ENCODE measurements around the gene VPS39. TPM values are rescaled to one million over a fixed set of nuclear protein-coding genes. Genes with fewer than 3 reads are reported as not detected.

VPS39 gene
- total and polyA plus RNA-seq, 2 experiments from 2014 or later: 28.8 to 43.9 TPM

- H3K4me3 ChIP-seq: no peak overlapping the region
- no peak overlapping the region for H3K27ac ChIP-seq
- TF ChIP-seq EZH2phosphoT487 (IDR thresholded peaks at IDR 0.05; ENCODE audit: low read depth, severe bottlenecking, unreplicated experiment) (no peak), EZH2 (IDR thresholded peaks at IDR 0.05; ENCODE audit: borderline replicate concordance) (no peak), CTCF (IDR thresholded peaks at IDR 0.05; ENCODE audit: poor library complexity) (no peak)
- H4K20me1 ChIP-seq (ENCODE audit: insufficient read depth, poor library complexity, severe bottlenecking): no peaks in the 10 kb centered on the region
- H3K36me3 ChIP-seq (replicated peaks; ENCODE audit: insufficient read depth, low read depth): no peaks in the 10 kb centered on the region
- H2AFZ ChIP-seq: no peak overlapping the region
- H3K9me2 ChIP-seq (replicated peaks; ENCODE audit: insufficient read depth): no peaks in the 10 kb centered on the region
- no peak for DNase-seq (ENCODE audit: low spot score)
- no peaks in the 10 kb centered on the region for H3K4me1 ChIP-seq (ENCODE audit: insufficient read depth)
- peaks cover 17% of the 10 kb centered on the region for H3K79me2 ChIP-seq
- no peaks in the 10 kb centered on the region for H3K27me3 ChIP-seq
- no peak overlapping the region for H3K4me2 ChIP-seq
- H3K9me3 ChIP-seq (ENCODE audit: low read depth): no peaks in the 10 kb centered on the region
These were observed 31.6 kb upstream of the VPS39 start for GRCh38 chr15:42239528-42240182.

GRCh38 chr15:42233107-42233506 is 25.0 kb upstream of the VPS39 start:
- DNase-seq (ENCODE audit: low spot score): no peak
- H3K36me3 ChIP-seq (replicated peaks; ENCODE audit: insufficient read depth, low read depth): peaks cover 5% of the 10 kb centered on the region
- no peak overlapping the region for H2AFZ ChIP-seq
- TF ChIP-seq EZH2 (IDR thresholded peaks at IDR 0.05; ENCODE audit: borderline replicate concordance): no peak
- no peak for TF ChIP-seq EZH2phosphoT487 (IDR thresholded peaks at IDR 0.05; ENCODE audit: low read depth, severe bottlenecking, unreplicated experiment)
- TF ChIP-seq CTCF (IDR thresholded peaks at IDR 0.05; ENCODE audit: poor library complexity): no peak
- H3K4me3 ChIP-seq: no peak overlapping the region
- H3K27ac ChIP-seq: no peak overlapping the region
- no peaks in the 10 kb centered on the region for H3K9me3 ChIP-seq (ENCODE audit: low read depth)
- H3K4me2 ChIP-seq: no peak overlapping the region
- H4K20me1 ChIP-seq (ENCODE audit: insufficient read depth, poor library complexity, severe bottlenecking): no peaks in the 10 kb centered on the region
- peaks cover 38% of the 10 kb centered on the region for H3K79me2 ChIP-seq
- 94% methylated on average over 2 of the region's 2 CpGs for WGBS (ENCODE audit: low lambda C conversion rate, missing lambda C conversion rate)
- no peaks in the 10 kb centered on the region for H3K9me2 ChIP-seq (replicated peaks; ENCODE audit: insufficient read depth)
- H3K4me1 ChIP-seq (ENCODE audit: insufficient read depth): no peaks in the 10 kb centered on the region
- H3K27me3 ChIP-seq: no peaks in the 10 kb centered on the region

- Histone ChIP-seq H3K4me3 (no peak overlapping the region), H3K9me2 (replicated peaks; ENCODE audit: insufficient read depth) (no peaks in the 10 kb centered on the region), H3K4me1 (ENCODE audit: insufficient read depth) (peaks cover 3% of the 10 kb centered on the region), H3K9me3 (ENCODE audit: low read depth) (no peaks in the 10 kb centered on the region), H3K27ac (no peak overlapping the region), H3K79me2 (peaks cover 38% of the 10 kb centered on the region), H4K20me1 (ENCODE audit: insufficient read depth, poor library complexity, severe bottlenecking) (no peaks in the 10 kb centered on the region), H2AFZ (no peak overlapping the region), H3K27me3 (no peaks in the 10 kb centered on the region), H3K4me2 (no peak overlapping the region), H3K36me3 (replicated peaks; ENCODE audit: insufficient read depth, low read depth) (peaks cover 7% of the 10 kb centered on the region)
- WGBS (ENCODE audit: low lambda C conversion rate, missing lambda C conversion rate): 75% methylated on average over 5 of the region's 5 CpGs
- TF ChIP-seq EZH2phosphoT487 (IDR thresholded peaks at IDR 0.05; ENCODE audit: low read depth, severe bottlenecking, unreplicated experiment) (no peak), EZH2 (IDR thresholded peaks at IDR 0.05; ENCODE audit: borderline replicate concordance) (no peak), CTCF (IDR thresholded peaks at IDR 0.05; ENCODE audit: poor library complexity) (no peak)
- DNase-seq (ENCODE audit: low spot score): no peak
These were observed 24.5 kb upstream of the VPS39 start for GRCh38 chr15:42232606-42233005.

Measured in hepatocyte (in vitro differentiated cells).